GM12878 (cell line): ENCODE measurements around the gene TMEM97.

Source experiments
- CTCF ChIP-seq, 3 experiments: IDR thresholded peaks in 2 of 3; conservative IDR thresholded peaks in 1 of 3; 2 replicates each; pipeline ENCODE4 v1.5.1; 2011; ENCODE audit warnings: low read depth in 3 of 3, low read length in 3 of 3, mild to moderate bottlenecking in 3 of 3, control low read depth in 2 of 3, moderate library complexity in 2 of 3, inconsistent platforms in 1 of 3, mixed read lengths in 1 of 3; ENCODE audit not compliant: control insufficient read depth in 2 of 3, insufficient read depth in 1 of 3; ENCODE audit errors: extremely low read depth in 1 of 3
- FOXK2 ChIP-seq: fragments of 450-650 bp; IDR thresholded peaks from 2 replicates; pipeline ENCODE4 v1.6.1; 2017; ENCODE audit warnings: mild to moderate bottlenecking, moderate library complexity
- JUND ChIP-seq: IDR thresholded peaks from 2 replicates; pipeline ENCODE4 v1.6.1; 2012; ENCODE audit warnings: low read depth, mild to moderate bottlenecking, low read length, improper control_type of control experiment, moderate library complexity
- KDM1A ChIP-seq: fragments of 200-600 bp; sonication (generic); IDR thresholded peaks from 2 replicates; pipeline ENCODE4 v1.6.1; 2016; ENCODE audit warnings: borderline replicate concordance
- POLR2A ChIP-seq: IDR thresholded peaks from 2 replicates; pipeline ENCODE4 v1.6.1; 2011; ENCODE audit warnings: low read depth, mild to moderate bottlenecking, low read length
- SP1 ChIP-seq: IDR thresholded peaks from one replicate; pipeline ENCODE4 v1.6.1; 2011; ENCODE audit warnings: low read depth, low read length
- USF2 ChIP-seq: IDR thresholded peaks from 2 replicates; pipeline ENCODE4 v1.6.1; 2011; ENCODE audit warnings: low read depth, low read length, improper control_type of control experiment, borderline replicate concordance
- ZBTB11 ChIP-seq: fragments of 450-650 bp; formaldehyde crosslinking; IDR thresholded peaks from 2 replicates; pipeline ENCODE4 v1.5.0; 2022; ENCODE audit warnings: mild to moderate bottlenecking, missing genetic modification characterization
- TF ChIP-seq, protein P1 (sequence below): fragments of 450-650 bp; IDR thresholded peaks from 2 replicates; pipeline ENCODE4 v1.6.1; 2017; ENCODE audit warnings: mild to moderate bottlenecking, moderate library complexity

GRCh38 chr17:28372203-28372944, 53.4 kb downstream of the TMEM97 start:
- TF ChIP-seq FOXK2 (no peak), CTCF (IDR thresholded peaks at IDR 0.05 in 2 of 3, conservative IDR thresholded peaks at IDR 0.05 in 1 of 3; ENCODE audit: control insufficient read depth in 2 of 3, extremely low read depth in 1 of 3, insufficient read depth in 1 of 3, low read depth in 3 of 3, low read length in 3 of 3) (no peak), USF2 (no peak), POLR2A (peak; percentile 25; the same call in 1 of the 2 replicates), ZBTB11 (CRISPR knock-in tag) (no peak), SP1 (no peak), JUND (no peak), KDM1A (no peak)
- TF ChIP-seq, protein P1, sequence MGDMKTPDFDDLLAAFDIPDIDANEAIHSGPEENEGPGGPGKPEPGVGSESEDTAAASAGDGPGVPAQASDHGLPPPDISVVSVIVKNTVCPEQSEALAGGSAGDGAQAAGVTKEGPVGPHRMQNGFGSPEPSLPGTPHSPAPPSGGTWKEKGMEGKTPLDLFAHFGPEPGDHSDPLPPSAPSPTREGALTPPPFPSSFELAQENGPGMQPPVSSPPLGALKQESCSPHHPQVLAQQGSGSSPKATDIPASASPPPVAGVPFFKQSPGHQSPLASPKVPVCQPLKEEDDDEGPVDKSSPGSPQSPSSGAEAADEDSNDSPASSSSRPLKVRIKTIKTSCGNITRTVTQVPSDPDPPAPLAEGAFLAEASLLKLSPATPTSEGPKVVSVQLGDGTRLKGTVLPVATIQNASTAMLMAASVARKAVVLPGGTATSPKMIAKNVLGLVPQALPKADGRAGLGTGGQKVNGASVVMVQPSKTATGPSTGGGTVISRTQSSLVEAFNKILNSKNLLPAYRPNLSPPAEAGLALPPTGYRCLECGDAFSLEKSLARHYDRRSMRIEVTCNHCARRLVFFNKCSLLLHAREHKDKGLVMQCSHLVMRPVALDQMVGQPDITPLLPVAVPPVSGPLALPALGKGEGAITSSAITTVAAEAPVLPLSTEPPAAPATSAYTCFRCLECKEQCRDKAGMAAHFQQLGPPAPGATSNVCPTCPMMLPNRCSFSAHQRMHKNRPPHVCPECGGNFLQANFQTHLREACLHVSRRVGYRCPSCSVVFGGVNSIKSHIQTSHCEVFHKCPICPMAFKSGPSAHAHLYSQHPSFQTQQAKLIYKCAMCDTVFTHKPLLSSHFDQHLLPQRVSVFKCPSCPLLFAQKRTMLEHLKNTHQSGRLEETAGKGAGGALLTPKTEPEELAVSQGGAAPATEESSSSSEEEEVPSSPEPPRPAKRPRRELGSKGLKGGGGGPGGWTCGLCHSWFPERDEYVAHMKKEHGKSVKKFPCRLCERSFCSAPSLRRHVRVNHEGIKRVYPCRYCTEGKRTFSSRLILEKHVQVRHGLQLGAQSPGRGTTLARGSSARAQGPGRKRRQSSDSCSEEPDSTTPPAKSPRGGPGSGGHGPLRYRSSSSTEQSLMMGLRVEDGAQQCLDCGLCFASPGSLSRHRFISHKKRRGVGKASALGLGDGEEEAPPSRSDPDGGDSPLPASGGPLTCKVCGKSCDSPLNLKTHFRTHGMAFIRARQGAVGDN = no peak
